Measurements from ENCODE around the gene ZNF775.

Gene ZNF775

DNA sequence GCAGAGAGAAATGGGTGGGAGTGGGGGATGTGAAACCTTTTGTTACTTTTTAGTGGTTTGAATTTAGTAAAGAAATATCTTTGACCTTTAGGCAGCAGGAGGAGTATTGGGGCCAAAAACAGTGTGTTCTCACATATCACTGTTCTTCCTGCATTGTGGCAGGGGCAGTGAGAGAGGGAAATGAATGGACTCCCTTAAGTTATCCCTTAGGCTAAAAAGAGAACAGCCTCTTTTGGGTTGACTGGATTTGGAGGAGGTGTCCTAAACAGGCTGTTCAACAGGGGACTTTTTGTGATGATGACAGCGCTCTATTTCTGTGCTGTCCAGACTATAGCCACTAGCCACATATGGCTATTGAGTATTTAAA lies 22.3 kb downstream of the ZNF775 start:
- no peak for DNase-seq (ENCODE audit: low spot score)

DNA sequence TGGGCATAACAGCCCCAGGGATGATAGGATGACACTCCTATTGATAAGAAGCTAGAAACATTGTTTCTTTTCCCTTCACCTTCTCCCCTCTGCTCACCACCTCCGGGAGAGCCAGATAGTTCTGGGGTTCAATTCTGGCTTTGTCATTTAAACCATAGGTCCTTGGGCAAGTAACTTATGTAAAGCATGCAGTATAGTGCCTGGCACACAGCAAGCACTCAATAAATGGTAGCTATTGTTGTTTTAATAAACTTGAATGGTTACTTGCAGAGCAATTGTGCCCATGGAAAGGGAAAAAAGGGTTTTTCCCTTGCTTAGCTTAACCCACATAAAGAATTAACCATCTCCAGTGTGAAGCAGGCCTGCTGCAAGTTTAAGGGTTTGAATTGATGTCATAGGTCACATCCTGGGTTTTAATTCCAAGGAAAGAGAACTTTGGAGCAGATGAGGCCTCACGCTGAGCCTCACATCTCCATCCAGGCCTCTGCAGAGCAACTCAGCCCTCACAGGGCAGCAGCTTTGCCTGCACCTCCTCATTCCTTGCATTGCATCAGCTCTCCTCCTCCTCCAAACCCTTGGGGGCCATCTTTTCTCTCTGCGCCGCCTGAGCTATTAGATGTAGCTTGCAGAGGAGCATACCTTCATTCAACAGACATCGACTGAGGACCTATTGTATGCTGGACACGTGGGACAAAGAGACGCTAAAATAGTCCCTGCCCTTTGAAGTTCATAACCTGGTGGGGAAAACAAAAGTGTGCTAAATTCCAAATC lies 22.9 kb downstream of the ZNF775 start:
- no peak for DNase-seq (ENCODE audit: low spot score)

DNA sequence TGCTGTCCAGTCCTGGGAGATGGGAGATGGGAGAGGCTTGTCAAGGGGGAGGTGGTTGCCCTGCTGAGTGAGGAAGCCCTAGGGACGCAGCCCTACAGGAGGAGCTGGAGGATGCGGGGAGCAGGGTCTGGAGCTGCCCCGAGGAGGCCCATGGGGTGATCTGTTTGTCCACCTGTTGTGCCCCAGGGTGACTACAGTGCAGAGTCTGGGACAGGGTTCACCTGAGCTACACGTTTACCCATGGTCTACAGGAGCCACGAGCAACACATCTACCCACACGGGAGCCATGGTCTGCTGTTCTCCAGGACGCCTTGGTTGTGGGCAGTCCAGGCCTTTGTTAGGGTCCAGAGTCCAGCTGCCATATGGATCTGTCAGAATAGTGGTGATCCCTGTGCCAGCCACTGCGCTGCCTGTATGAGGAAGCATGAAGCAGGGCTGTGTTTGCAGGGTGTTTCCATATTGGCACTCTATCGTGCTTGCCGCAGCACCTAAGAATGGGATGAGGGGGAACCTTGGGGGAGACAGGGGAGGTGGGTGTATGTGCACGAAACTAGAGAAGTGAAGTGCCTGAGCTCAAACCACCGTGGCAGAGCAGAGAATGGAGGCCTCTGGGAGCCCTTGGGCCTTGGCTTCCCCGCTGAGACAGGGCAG lies 23.7 kb downstream of the ZNF775 start:
- no peak for DNase-seq (ENCODE audit: low spot score)

DNA sequence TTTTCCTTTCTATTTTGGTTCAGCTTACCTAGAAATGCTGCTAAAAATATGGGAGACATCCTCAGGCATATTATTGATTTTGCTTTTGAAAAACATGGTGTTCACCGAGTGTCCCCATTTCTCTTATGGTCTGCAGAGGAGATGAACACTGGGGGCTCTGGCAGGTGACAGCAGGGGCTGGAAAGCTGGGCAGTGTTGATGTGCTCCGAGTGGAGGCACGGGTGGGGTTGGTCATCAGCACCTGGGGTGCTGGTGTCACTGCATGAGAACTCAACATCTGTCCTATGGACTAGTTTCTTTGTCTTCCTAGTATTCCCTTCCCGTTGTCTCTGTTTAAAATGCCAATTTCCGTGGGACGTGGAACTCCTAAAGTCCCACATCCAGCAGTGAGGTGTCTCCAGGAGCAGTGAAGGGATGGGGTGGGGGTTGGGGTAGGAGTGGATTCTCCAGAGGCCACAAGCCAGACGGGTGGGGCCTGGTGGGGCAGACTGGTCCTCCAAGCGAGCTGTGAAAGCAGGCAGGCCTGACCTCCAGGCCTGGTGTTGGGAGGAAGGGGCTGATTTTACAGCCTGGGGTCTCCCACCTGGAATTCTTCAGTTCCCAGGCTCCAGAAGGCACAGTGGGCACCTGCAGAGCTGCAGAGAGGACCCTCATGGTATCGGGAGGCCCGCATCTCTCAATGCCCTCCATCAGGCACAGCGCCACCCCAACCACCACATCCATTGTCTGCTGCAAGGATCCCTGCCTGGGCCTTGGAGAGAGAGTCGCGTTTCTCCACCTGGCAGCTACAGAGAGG lies 24.4 kb downstream of the ZNF775 start:
- DNase-seq (ENCODE audit: low spot score) = no peak

DNA sequence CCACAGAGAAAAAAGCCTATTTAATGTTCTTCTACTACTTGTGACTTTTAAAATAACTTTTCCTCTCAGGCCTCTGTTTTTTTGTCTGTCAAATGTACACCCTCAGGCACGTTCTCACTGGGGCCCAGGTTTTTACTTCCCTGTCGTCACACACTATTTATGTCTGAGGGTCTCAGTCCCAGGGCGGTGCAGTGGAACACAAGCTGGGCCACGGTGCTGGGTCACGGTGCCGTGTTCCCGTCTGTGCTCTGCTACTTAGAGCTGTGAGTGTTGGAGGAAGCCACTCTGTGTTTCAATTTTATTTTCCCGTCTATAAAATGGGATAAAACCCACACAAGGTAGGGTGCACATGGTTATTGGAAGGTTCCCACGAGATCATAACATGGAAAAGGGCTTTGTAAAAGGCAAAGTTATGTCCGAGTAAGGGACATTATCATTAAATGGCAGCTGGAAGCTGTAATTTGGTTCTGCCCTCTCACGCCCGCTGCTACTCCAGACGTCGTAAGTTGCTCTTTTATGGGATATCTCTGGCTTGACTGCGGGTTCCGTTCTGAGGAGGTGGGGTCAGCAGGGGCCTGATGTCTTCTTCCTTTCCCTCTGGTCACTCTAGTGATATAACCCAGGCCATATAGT lies 25.2 kb downstream of the ZNF775 start:
- DNase-seq (ENCODE audit: low spot score) = no peak

DNA sequence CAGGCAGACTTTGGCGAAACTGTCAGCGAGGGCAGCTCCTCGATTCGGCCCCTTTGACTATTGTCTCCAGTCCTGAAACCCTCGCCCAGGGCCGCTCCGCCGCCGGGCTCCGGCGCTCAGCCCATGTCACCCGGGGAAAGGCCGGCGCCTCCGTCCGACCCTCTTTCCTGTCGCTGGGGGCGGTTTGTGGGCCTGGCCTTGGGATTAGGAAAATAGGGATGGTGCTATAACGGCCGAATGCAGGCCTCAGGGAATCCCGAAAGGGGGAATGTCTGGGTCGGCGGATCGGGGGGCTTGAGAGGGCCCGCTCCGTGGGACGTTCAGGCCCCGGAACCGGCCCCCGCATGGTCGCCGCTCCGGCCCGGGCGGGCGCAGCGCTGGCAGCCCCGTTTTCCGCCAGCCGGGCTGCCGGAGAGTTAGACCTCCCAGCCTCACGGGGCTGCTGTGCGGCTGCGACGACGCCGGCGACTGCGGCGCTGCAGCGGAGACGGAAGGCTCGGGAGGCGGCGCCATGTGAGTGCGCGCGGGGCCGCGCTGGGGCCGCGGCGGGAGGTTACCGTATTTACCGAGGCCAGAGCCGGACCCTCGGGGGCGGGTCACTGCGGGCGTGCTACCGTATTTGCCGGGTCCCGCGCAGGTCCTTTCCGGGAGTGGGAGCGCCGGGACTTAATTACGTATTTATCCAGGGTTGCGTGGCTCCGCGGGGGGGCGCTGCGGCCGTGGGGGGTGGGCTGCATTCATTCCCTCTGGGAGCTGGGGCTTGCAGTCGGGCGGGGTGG lies 25.9 kb downstream of the ZNF775 start:
- peak; percentile 86 for DNase-seq (ENCODE audit: low spot score)

DNA sequence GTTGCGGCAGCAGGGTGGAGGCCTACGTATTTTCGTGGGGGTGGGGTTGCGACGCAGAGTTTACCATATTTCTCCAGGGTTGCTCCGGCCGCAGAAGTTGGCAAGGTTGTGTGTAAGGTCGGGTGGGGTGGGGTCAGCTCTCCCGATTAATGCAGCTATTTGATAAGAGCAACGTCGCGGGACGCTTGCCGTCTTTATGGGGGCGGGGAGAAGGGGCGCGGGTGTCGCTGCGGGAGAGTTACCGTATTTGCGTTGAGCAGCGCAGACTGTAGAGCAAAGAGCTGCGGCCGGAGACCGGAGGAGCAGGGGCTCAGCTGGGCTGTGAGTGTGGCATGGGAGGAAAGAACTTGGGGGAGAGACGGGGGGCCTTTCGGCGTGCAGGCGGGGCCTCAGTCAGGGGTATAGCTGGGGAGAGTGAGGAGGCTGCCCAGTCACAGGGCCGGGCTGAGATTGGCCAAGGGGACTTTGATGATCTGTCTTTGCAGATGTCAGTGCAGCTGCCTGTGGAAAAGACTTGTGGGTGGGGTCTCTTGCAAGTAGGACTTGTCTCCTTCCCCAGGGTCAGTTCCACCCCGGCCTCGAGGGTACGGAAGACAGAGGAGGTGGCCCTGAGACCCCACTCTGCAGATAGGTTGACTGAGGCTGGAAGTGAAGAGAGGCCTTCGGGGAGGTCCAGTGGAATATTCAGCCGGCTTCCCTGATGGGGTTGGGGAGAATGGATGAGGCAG lies 26.6 kb downstream of the ZNF775 start:
- DNase-seq (ENCODE audit: low spot score) = no peak

DNA sequence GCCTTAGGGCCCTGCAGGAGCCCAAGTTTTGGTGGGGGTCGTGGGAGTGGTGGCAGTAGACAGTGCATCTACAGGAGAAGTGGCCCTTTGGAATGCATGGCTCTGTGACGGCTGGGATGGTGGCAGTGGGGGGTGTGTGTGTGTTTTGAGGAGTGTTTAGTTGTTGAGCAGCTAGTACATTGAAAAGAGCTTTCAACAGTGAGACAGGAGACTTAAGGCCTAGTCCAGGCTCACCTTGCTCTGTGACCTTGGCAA lies 27.1 kb downstream of the ZNF775 start:
- no peak for DNase-seq (ENCODE audit: low spot score)

DNA sequence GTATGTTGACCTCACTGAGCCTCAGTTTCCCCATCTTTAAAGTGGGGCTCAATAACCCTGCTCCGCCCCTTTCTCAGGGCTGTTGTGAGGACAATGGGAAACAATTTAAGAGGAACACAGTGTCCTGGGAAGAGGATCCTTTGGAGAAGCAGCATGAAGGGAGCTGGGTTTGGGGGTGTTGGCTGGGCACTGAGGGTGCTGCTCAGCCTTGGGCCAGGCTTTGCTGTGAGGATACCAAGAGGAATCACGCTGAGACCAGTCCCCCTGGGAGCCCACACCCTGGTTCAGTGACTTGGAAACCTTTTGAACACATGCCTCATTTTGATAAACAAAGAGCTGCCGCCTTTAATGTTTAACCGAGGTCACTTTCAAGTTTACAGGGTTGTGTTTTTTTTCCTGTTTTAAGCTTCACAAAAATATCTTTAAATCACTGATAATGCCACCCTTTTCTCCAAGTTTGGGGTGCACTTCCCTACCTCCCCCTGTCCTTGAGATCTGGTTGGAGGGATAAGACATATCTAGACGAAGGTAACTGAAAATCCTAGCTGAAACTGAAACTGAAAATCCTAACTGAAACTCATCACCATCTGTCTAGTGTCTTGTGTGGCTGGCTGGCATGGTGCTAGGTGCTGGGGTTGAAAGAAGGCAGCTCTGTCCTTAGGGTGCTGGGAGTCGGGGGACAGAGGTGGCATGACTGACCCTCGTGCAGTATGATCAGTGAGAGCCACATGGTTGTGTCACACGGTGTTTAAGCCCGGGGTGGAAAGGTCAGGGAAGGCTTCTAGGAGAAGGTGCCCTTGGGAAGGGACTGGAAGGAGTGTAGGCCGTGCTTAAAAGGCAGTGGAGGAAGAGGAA lies 27.7 kb downstream of the ZNF775 start:
- DNase-seq (ENCODE audit: low spot score) = no peak

DNA sequence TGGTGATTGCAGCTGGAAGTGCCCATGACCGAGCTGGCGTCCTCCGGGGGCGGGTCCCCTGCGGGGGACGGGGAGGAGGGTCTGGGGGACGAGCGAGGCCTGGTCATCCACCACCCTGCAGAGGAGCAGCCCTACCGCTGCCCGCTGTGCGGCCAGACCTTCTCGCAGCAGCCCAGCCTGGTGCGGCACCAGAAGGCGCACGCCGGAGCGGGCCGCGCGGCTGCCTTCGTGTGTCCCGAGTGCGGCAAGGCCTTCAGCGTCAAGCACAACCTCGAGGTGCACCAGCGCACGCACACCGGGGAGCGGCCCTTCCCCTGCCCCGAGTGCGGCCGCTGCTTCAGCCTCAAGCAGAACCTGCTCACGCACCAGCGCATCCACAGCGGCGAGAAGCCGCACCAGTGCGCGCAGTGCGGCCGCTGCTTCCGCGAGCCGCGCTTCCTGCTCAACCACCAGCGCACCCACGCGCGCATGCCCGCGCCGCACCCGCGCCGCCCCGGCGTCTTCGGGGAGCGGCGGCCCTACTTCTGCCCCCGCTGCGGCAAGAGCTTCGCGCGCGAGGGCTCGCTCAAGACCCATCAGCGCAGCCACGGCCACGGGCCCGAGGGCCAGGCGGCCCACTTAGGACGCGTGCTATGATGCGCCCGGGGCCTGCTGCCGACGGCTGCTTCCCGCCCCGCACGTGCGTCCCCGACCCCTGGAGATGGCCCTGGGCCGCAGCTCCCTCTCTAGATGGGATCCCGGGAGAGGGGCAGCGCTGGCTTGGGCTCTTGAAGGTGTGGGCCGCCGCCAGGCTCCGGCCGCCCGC lies 28.7 kb downstream of the ZNF775 start:
- no peak for DNase-seq (ENCODE audit: low spot score)

DNA sequence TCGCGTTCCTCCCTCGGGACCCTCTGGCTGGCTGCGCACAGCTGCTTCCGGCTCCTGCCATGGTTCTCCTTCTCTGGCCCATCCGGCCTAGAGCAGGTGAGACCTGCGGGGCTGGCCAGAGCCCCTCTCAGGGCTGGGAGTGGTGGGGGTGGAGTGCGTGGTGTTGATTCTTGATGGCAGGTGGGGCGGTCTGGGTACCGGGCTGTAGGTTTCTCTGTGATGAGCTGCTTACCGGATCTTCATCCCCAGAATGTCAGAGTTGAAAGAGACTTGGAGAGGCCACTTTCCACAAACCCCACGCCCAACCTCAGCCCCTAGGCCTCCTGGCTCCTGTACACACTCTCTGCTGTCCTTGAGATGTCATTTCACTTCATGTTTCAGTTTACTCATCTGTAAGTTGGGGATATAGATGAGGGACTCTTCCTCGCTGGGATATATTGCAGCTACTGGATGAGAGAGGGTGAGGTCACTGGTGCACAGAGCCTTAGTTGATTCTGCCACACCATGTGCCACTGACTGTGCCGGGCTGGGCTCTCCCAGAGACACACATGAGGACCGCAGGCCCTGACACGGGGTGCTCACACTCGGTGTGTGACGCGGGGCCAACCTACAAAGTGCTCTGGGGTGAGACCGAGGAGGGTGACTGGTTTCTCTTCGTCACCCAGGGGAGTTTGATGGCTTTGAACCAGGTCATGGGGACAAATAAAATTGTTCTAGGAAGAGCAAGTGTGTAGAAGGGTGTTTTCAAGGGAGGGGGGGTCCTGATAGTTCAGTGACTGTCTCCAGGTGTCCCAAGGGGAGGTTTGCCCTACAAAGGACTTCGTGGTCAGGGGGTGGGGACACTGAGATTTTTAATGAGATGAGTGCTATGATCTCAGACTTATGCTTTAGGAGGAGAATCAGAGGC lies 29.5 kb downstream of the ZNF775 start:
- DNase-seq (ENCODE audit: low spot score) = no peak

DNA sequence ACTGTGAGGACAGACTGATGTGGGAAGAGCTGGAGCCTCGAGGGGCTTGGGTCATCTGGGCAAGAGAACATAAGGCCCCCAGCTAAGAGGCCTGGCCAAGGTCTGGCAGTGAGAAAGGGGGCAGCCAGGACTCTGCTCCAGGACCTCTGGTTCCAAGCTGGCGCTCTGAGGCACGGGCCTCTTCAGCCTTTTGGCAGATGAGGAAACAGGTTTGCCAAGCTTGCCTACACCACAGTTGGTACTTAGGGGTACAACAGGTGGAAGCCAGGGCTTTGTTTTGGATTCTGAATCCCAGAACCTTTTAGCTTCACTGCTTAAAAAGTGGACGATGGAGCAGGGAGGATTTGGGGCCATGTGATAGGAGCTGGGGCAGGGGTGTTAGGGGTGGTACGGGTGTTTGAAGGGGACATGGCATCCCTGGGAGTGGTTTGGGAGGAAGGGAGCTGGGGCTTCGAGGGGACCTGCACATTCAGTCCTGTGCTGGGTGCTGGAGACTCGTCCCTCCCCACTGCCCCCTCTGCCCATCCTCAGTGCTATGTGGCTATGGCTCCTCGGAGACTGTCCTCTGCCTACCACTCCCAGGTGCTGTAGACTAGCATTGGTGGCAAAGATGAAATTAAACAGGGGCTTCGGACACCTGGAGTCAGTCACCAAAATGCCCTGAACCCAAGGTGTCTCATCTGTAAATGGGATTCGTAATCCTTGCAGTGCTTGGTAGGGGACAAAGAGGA lies 30.3 kb downstream of the ZNF775 start:
- DNase-seq (ENCODE audit: low spot score) = no peak

DNA sequence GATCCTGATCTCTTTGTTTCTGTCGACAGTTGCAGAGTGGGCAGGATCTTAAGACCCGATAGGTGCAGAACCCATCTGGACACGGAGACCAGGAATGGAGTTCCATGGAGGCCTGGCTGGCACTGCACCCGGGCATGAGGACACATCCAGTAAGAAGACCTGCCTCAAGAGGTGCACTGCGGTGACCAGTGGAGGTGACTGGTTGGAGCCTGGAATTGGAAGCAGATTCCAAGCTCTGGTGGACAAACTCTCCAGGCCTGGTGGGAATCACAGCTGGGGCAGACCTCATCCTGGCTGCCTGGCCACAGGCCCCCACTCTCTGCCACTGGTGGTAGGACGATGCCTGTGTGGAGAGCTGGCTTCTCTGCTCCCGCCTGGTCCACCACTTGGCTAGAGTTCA lies 31.0 kb downstream of the ZNF775 start:
- no peak for DNase-seq (ENCODE audit: low spot score)

DNA sequence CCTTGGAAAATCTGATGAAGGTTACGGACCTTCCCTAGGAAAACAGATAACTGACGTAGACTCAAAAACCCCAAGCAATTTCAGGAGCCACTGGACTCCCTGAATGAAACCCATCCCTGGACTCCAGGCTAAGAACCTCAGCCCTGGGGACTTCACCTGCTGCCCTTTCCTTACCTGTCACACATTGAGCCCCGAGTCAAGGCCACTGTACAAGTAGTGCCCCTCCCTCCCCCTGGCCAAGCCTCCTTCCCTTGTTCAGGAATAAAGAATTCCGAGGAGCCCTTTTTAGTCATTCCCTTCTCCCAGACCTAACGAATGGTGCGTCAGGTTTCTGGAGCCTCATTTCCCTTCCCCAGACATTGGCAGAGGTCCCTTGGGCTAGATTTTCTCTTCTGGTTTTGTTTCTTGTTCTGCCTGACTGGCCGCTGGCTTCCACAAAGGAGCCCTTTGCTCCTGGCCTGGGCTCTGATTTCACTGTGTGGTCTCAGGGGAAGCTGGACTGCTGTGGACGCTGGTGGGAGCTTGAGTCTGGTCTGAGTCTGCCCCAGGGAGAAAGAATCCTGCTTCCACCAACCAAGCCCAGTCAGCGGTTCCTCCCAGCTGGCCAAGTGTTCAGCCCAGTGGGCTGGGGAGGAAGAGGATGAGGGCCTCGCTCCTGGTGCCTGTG lies 31.7 kb downstream of the ZNF775 start:
- DNase-seq (ENCODE audit: low spot score) = no peak

DNA sequence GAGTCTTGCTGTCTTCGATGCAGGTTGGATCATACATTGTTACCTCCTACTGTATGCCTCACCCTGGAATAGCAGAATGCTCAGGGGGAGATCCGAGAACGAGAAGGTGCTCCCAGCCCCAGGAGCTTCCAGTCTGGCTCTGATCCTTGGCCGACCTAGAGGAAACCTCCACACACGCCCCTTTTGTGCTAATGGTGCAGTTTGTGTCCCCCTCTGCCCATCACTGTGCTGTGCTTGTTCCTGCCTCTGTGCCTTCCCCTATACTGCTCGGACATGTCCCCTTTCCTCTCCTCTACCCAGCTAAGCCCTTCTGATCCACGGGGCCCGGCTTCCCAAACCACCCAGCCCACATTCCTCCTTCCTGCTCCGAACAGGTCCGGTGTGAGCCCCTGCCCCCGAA lies 32.5 kb downstream of the ZNF775 start:
- no peak for DNase-seq (ENCODE audit: low spot score)

DNA sequence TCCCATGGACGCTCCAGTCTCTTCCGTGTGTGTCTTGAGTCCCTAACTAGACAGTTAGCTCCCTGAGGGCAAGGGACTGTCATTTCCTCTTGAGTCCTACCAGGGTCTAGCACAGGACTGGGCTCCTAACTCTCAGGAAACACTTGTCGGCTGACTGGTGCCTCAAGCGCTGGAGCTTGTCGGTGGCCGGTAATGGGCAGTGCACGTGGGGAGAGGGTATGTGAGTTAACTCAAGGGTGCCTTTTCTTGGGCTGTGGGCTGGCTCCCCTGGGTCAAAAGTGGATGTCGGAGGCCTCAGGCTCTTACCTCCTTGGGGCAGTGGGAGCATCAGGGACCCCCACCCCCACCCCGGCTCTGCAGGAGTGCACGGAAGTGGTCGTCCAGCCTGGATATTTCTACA lies 32.9 kb downstream of the ZNF775 start:
- DNase-seq (ENCODE audit: low spot score) = no peak

All from globus pallidus (tissue), 1 donor.